Bronchial epithelial cell (primary cell): ENCODE measurements around the gene OS9. TPM values are rescaled to one million over a fixed set of nuclear protein-coding genes. Genes with fewer than 3 reads are reported as not detected.
"Not testable (repeated sequence)": the region's sequence is repeated elsewhere in the genome, so short reads cannot be mapped to it uniquely, and the experiment has no call there.

Experiments used
- DNase-seq: peaks from one replicate; pipeline ENCODE4 v3.0.0-alpha.2; 2010; ENCODE audit warnings: low read depth
- FAIRE-seq: peaks from 2 replicates; lab custom pipeline; 2011; peaks lifted over from hg19 to GRCh38; lab: Jason Lieb, UNC
- H3K27me3 ChIP-seq: 2 replicates; pipeline ENCODE4 v1.5.1; 2011; ENCODE audit warnings: low read length; ENCODE audit not compliant: control insufficient read depth, insufficient read depth
- H3K36me3 ChIP-seq: 2 replicates; pipeline ENCODE4 v1.5.1; 2011; ENCODE audit warnings: low read length; ENCODE audit not compliant: control insufficient read depth, insufficient read depth
- H3K4me3 ChIP-seq: 2 replicates; pipeline ENCODE4 v1.5.1; 2011; ENCODE audit warnings: mild to moderate bottlenecking, low read depth, low read length, control low read depth
- CTCF ChIP-seq: IDR thresholded peaks from 2 replicates; pipeline ENCODE4 v1.5.1; 2011; ENCODE audit warnings: mild to moderate bottlenecking, moderate library complexity, low read length, control low read depth, inconsistent platforms; ENCODE audit not compliant: insufficient read depth, severe bottlenecking
- total RNA-seq: library from RNA; depleted of rRNA; stranded (reverse); fragments of >200 nt; gene quantifications from 2 replicates; pipeline ENCODE4 v1.2.1, GENCODE V29; 2014

OS9 gene
- total RNA-seq, 1 donor from 2014 or later = 405 TPM

GRCh38 chr12:57707250-57707649 lies 13.3 kb downstream of the OS9 start:
- no peak for TF ChIP-seq CTCF
- Histone ChIP-seq H3K36me3 (peaks cover 4% of the 10 kb centered on the region), H3K4me3 (no peak overlapping the region), H3K27me3 (no peaks in the 10 kb centered on the region)
- DNase-seq (no peak), FAIRE-seq (no peak)

- Histone ChIP-seq H3K4me3 (no peak overlapping the region), H3K36me3 (peaks cover 4% of the 10 kb centered on the region), H3K27me3 (no peaks in the 10 kb centered on the region)
- DNase-seq (no peak), FAIRE-seq (no peak)
- TF ChIP-seq CTCF = no peak
Measured at GRCh38 chr12:57708296-57708695, 14.4 kb downstream of the OS9 start.

GRCh38 chr12:57712701-57713100 lies 18.8 kb downstream of the OS9 start:
- H3K36me3 ChIP-seq = peaks cover 7% of the 10 kb centered on the region
- TF ChIP-seq CTCF = no peak
- DNase-seq (no peak), FAIRE-seq (no peak)
- H3K27me3 ChIP-seq = no peaks in the 10 kb centered on the region
- no peak overlapping the region for H3K4me3 ChIP-seq

- H3K36me3 ChIP-seq = peaks cover 7% of the 10 kb centered on the region
- TF ChIP-seq CTCF = no peak
Measured at GRCh38 chr12:57713209-57713608, 19.3 kb downstream of the OS9 start.

GRCh38 chr12:57715036-57715748 lies 21.3 kb downstream of the OS9 start:
- not testable (repeated sequence) for H3K36me3 ChIP-seq, H3K27me3 ChIP-seq, H3K4me3 ChIP-seq, FAIRE-seq, DNase-seq

More at GRCh38 chr12:57713209-57713608, 19.3 kb downstream of the OS9 start:
- FAIRE-seq (no peak), DNase-seq (no peak)
- H3K27me3 ChIP-seq = no peaks in the 10 kb centered on the region
- no peak overlapping the region for H3K4me3 ChIP-seq

- DNase-seq = no peak
- Histone ChIP-seq H3K36me3 (peaks cover 11% of the 10 kb centered on the region), H3K4me3 (no peak overlapping the region), H3K27me3 (no peaks in the 10 kb centered on the region)
- TF ChIP-seq CTCF = no peak
- FAIRE-seq = no peak
Measured at GRCh38 chr12:57715786-57716185, 21.9 kb downstream of the OS9 start.
